HG02943 (cell line): ENCODE measurements around the gene CDKN1C.
A peak's percentile ranks its signal among the peaks of the same experiment; 100 is the strongest.

ENCODE experiments used
- ATAC-seq: cut with Tn5 transposase; IDR thresholded peaks from one replicate; pipeline ENCODE4 v1.9.1; 2021; ENCODE audit warnings: mild to moderate bottlenecking, low read depth, moderate library complexity; ENCODE audit not compliant: unreplicated experiment

The CDKN1C gene

DNA sequence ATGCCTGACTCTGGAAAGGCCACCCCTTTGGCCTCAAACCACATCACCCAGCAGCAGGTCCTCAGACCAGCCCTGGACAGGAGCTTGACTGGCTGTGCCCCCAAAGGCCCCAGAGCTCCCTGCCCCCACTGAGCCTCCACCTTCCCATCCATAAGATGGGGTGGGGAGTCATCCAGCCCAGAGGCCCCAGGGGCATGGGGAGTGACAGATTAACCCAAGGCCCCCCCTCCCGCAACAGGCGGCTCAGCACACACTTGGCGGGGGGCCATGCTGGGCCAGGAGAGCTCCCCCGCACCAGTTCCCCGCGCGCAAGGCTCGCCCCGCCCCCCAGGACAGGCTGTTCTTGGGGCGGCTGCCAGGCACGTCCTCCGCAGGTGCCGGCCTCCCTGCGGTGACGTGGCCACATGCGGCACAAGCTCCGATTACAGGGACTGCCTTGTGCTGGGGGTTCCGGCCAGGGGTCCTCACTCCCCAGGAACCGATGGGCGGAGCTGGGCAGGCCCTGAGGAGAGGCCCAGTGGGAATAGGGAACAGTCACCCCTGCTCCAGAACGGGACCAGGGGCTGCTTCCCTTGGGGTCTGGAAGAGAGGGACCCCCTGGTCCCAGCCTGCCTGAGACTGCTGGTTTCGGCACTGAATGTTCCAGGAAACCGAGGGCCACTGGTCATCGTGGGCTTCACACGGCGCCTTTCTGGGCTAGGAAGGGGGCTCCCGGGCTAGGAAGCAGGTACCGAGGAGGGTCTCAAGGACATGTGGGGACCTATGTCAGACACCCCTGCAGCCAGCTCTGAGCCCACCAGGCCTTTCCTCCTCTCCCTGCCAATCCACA lies 5.1 kb upstream of the CDKN1C start:
- no peak for ATAC-seq

DNA sequence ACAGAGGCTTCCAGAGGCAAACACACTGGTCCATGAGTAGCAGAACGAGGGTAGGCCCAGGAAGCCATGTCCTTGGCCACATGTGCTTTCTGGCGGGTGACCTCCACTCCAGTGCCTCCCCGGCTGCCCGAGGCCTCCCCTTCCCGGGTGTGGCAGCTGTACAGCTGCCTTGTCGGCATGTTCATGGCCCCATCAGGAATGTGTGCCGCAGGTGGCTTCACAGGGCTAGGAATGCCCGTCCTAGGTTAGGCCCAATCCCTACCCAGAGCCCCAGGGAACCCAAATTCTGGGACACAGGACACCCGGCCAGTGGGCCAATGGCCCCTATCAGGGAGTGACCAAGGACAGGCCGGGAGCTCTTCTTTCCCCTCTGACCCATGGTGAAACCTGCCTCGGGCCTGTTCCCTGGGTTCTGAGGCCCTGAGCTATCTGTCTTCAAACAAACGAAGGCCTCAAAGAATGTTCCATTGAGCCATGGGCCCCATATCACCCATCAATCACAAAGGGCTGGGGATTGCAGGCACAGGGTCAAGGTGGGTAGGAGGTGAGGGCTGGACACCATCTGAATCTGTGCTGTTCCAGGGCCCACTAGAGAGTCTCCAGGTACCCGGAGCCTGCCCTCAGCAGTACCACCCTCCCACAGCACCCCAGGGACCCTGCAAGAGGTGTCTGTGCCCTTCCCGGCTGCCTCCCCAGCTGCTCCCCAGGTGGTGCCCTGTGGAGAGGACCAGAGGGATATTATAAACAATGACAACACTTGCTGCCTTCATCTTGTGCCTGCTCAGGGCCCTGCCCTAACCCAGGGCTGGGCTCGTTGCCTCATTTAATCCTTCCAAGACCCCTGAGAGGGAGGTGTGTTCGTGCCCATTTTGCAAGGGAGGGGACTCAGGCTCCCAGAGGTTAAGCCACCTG lies 4.0 kb upstream of the CDKN1C start:
- no peak for ATAC-seq

GRCh38 chr11:2888266-2888968 lies 2.8 kb upstream of the CDKN1C start:
- ATAC-seq: no peak

DNA sequence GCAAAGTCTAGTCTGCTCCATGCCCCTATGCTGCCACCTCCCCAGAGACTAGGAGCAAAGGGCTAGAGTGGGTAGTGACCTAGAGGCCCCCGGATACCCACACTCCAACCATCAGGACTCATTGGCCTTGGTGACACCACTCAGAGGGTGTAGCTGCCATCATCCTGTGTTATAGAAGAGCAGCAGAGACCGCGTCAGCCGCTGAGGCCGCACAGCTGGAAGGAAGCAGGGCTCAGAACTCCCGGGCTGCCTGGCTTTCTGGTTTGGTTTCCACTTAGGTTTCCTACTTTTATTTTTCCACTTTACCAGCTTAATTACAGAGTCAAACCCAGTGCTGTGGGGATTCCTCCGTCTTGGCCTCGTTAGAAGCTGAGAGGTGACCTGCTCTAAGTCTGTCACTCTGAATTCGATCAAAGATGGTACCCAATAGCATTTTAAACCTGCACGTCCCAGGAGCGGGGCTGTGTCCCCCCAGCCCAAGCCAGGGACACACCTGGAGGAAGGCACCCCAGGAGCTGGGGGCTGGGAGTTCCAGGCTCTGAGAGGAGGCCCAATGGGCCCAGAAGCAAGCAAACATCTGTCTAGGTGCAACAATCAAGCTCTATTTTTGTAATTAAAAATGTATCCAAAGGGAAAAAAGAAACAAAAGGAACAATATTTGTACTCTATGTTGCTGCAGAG lies 2.1 kb upstream of the CDKN1C start:
- no peak for ATAC-seq

GRCh38 chr11:2886936-2887335 lies 1.4 kb upstream of the CDKN1C start:
- no peak for ATAC-seq

DNA sequence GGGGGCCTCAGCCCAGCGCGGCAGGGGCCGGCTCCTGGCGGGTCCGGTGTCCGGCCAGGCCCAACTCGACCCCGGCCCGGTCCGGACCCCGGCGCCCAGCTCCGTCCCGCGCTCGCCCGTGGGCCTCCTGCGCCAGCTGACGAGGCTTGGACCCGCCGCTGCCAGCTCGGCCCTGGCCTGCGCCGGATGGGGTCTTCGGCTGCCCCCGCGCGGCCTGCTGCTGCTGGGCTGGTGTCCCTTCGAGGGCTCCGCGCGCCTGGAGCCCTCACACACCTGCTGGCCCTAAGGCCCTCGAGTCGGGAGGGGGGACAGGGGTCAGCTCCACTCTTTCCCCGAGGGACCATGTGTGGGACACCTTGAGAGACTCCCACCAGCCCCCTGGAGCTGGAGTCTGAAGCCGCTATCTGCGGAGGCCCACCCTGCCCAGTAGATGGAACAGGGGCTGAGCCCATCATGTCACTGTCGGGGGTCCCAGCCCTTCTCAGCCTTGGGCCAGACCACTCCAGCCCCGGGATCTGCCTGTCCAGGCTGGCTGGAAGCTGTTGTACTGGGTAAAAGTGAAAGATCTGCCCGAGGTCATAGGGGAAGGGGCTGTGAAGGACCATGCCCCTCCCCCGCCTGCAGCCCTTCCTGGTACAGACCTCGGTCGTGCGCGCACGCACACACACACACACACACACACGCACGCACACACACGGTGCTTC lies 768 bp upstream of the CDKN1C start:
- peak; percentile 4 for ATAC-seq

DNA sequence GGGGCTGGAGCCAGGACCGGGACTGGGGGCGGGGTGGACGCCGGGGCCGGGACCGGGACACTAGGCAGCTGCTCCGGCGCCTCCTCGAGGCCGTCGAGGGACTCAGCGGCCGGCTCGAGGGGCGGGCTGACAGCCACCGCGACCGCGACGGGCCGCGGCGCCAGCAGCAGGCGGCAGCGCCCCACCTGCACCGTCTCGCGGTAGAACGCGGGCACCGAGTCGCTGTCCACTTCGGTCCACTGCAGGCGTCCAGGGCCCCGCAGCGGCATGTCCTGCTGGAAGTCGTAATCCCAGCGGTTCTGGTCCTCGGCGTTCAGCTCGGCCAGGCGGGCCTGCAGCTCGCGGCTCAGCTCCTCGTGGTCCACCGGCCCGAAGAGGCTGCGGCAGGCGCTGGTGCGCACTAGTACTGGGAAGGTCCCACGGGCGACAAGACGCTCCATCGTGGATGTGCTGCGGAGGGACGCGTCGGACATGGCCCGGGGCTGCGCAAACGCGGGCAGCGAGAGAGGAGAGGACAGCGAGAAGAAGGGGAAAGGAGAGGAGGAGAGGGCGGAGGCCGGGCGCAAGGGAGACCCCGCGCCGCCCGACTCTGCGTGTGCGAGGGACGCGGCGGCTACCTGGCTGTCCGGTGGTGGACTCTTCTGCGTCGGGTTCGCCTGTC lies 428 bp downstream of the CDKN1C start:
- ATAC-seq: no peak

DNA sequence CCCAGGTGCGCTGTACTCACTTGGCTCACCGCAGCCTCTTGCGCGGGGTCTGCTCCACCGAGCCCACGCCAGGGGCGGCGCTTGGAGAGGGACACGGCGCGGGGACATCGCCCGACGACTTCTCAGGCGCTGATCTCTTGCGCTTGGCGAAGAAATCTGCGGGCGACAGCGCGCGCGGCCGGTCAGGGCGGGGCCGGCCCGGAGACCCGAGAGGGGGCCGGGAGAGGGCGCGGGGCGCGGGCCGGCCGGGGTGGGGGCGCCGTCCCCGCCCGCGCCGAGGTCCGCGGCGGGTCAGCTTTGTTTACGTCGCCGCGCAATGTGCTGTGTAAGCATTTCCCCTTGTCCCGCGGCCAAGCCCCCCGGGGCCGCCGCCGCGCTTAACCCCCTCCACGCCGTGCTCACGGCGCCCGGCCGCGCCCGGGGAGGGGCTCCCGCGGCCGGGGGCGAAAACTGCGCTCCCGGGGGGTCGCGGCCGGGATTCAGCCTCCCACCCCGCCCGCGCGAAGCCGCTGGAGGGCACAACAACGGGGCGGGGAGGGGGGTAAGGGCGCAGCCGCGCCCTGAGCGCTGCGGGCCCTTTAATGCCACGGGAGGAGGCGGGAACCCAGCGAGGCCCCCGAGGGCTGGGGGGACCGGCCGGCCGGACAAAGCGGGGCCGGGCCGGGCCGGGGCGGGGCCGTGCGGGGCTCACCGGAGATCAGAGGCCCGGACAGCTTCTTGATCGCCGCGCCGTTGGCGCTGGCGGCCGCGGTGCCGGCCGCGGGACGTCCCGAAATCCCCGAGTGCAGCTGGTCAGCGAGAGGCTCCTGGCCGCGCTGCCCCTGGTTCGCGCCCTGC lies 1.4 kb downstream of the CDKN1C start:
- ATAC-seq: no peak

DNA sequence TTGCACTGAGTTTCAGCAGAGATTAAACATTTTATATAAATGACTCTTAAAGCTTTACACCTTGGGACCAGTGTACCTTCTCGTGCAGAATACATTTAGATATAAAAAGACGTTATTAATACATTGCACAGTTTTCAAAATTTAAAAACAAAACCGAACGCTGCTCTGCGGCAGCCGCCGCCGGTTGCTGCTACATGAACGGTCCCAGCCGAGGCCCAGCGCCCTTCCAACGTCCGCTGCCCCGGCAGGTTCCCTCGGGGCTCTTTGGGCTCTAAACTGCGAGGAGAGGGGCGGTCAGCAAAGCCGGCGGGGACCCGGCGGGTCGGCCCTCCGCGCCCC lies 2.0 kb downstream of the CDKN1C start:
- ATAC-seq: no peak

DNA sequence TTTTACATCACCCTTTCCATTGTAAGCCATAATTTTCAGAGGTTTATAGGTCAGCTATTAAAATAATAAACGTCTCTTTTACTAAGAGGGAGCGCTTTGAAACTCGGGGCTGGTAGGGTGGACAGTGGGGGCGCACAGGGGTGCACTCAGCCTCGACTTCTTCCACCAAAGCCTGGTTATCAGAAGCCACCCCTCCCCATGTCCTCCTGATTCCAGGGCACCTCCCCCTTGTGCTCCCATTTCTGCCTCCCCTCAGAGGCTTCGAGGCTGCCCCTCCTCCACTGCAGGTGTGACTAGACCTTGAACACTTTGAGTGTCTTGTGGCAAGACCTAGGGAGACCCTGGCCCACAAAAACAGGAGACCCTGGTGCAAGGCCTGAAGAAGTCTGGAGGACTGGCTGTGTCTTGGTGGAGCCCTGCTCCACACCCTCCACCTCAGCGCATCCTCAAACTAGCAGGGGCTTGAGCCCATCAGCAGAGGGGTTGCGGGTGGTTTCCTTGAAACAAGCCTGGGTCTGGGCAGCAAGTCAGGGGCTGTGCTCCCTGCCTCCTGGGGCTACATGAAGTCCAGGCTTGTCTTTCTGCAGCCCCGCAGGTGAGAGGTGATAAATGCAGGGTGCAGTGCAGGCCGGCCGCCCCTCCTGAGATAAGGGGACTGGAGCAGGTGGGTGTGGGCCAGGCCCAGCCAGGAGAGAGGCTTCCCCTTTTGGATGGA lies 3.0 kb downstream of the CDKN1C start:
- ATAC-seq: no peak

GRCh38 chr11:2881981-2882375 lies 3.6 kb downstream of the CDKN1C start:
- ATAC-seq: no peak

- no peak for ATAC-seq
These were observed 4.2 kb downstream of the CDKN1C start for GRCh38 chr11:2881076-2881980.

- ATAC-seq: no peak
These were observed 4.9 kb downstream of the CDKN1C start for GRCh38 chr11:2880646-2881045.

- ATAC-seq: no peak
These were observed 6.8 kb downstream of the CDKN1C start for GRCh38 chr11:2878782-2879181.

DNA sequence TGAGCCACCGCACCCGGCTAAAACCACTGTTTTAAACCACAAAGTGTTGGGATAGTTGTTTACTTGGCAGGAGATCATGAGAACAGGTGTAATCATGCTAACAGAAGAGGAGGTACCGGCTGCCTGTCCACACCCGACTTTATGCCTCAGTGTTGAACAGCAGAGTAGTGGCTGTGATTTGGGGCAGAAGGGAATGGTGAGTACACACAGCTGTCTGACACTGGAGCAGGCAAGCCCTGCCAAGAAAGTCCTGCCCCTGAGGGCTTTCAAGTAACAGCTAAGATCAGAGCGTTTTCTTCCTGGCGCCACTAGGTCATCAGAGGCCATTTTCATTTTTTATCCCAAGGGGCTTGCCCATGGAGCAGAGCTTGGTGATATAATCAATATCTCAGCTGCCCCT lies 8.1 kb downstream of the CDKN1C start:
- no peak for ATAC-seq

DNA sequence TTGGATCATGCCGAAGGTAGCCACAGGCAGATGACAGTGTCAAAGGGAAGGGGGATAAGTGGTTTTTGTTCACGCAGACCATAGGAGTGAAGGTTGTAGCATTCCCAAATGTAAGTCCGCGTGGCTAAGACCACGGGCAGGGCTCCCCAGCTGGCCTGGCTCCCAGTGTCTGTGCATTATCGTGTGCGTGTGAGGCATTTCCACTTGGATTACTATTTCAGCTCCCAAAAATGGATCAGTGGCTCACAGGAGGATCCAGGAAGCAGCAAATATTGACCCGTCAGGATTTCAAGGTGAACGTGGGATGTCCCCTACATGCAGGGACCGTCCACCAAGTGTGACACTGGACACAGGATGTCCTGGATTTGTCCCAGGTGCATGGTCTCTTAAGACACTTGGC lies 10.6 kb downstream of the CDKN1C start:
- no peak for ATAC-seq
